ENCODE measurements around the gene ZNF526.

The ZNF526 gene

GRCh38 chr19:42206871-42207755, 13.0 kb upstream of the ZNF526 start:
- TF ChIP-seq, protein P1, sequence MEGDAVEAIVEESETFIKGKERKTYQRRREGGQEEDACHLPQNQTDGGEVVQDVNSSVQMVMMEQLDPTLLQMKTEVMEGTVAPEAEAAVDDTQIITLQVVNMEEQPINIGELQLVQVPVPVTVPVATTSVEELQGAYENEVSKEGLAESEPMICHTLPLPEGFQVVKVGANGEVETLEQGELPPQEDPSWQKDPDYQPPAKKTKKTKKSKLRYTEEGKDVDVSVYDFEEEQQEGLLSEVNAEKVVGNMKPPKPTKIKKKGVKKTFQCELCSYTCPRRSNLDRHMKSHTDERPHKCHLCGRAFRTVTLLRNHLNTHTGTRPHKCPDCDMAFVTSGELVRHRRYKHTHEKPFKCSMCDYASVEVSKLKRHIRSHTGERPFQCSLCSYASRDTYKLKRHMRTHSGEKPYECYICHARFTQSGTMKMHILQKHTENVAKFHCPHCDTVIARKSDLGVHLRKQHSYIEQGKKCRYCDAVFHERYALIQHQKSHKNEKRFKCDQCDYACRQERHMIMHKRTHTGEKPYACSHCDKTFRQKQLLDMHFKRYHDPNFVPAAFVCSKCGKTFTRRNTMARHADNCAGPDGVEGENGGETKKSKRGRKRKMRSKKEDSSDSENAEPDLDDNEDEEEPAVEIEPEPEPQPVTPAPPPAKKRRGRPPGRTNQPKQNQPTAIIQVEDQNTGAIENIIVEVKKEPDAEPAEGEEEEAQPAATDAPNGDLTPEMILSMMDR (IDR thresholded peaks at IDR 0.05): no peak

DNA sequence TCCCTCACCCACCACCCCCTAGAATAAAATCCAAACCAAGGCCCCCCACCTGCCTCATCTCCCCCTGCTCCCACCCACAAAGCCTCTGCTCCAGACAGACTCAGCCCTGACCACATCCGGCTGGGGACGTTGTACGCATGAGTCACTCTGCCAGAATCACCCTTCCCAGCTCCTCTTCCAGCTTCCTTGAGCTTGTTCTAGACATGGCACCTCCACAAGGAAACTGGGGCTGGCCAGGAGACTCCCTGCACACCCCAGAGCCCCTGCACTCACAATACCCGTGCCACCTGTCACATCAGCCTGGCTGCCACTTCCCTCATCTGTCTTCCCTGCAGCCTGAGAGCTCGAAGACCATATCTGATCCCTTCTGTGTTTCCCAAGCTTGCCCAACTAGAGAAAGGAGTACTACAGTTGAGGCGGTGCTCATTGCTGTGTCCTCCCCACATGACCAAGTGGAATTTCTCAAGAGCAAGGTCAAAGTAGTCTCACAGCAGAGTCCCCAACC, 12.3 kb upstream of the ZNF526 start:
- TF ChIP-seq, protein P1 (IDR thresholded peaks at IDR 0.05): no peak

- TF ChIP-seq, protein P1 (IDR thresholded peaks at IDR 0.05): no peak
Measured at GRCh38 chr19:42208612-42209011, 11.5 kb upstream of the ZNF526 start.

DNA sequence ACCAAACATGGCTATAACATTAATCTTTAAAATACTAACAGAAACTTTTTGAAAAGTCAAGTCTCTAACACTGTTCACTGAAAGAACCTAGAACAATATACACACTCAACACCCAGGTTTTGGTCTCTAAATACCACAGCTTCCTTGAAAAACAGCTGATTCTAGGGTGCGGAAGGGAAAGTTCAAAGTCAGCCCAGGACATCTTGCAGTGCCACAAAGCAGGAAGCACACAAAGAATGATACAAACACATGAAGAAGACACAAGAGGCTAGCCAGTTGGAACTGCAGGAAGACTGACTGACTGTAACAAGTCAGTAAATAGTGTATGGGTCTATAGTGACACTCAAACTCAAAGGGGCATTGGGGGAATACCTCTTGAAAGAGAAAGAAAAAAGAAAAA, 7.2 kb upstream of the ZNF526 start:
- TF ChIP-seq, protein P1 (IDR thresholded peaks at IDR 0.05): no peak

GRCh38 chr19:42214810-42215485, 5.2 kb upstream of the ZNF526 start:
- TF ChIP-seq, protein P1 (IDR thresholded peaks at IDR 0.05): no peak

DNA sequence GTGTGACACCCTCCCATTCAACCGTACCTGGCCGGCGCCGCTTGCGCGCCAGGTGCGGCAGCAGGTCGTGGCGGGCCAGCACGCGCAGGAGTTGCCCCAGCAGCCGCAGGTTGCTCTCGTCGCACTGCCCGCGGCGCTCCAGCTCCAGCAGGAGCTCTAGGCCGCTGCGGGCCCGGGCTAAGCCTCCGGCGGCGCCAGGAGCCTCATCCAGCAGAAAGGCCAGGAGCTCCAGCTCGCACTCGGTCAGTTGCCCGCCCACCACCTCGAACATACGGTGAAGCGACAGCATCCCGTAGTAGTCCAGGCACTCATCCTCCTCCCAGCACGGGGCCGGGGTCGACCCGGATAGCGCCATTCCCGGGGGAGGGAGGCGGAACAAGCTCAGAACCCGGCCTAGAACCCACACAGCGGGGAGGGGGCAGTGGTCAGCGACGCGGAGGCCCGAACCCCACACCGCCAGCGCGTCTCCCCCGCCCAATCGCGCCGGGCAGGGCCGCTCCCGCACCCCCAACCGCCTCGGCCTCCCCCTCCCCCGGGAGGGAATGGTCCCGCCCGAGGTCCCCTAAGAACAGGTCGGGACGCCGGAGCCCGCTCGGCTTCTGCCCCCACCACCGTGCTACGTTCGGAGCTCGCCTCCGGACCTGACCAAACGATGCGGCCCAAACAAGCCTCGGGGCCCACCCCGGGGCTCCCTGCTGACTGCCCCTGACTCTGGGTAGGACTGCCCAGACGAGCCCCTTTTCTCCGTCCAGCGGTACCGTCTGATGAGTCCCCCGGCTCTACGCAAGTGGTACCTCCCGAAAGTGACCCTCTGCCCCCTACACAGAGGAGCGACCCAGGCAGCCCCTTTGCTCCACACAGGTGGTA, 3.2 kb upstream of the ZNF526 start:
- TF ChIP-seq, protein P1 (IDR thresholded peaks at IDR 0.05): no peak
